Stimulated activated CD8-positive, alpha-beta memory T cell treated with anti-CD3 and anti-CD28 coated beads, Interleukin-12 subunit alpha, Interleukin-12 subunit beta, amount 100 ng/mL, for 4 hours (primary cell): Measurements from ENCODE around the gene FBXO24.
A peak's percentile ranks its signal among the peaks of the same experiment; 100 is the strongest.

Source experiments
- DNase-seq: peaks from one replicate; pipeline ENCODE4 v3.0.0-alpha.2; 2020; ENCODE audit warnings: low read depth

Gene FBXO24

DNA sequence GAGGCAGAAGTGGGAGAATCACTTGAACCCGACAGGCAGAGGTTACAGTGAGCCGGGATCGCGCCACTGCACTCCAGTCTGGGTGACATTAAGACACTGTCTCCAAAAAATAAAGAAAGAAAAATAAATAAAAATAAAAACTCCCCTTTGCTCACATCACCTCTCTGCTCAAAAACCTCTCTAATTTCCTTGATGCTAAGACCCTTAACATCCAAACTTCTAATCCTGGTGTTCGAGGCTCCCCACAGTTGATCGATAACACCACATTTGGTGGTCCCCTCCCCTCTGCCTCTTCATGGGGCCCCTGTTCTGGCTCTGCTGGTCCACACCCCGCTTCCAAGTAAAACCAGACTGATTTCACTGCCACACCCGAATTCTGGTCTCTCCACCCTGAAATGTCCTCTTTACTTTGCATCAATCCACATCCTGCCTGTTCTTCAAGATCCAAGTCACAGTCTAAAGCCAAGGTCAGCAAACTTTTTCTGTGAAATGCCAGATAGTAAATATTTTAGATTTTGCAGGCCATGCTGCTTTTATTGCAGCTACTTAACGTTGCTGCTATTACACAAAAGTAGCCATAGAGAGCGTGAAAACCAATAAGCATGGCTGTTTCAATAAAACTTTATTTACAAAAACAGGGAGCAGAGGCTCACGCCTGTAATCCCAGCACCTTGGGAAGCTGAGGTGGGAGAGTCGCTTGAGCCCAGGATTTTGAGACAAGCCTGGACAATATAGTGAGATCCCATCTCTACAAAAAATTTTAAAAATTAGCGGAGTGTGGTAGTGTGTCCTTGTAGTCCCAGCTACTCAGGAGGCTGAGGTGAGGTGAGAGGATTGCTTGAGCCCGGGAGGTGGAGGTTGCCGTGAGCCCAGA is 38.1 kb downstream of the FBXO24 start:
- DNase-seq = no peak

DNA sequence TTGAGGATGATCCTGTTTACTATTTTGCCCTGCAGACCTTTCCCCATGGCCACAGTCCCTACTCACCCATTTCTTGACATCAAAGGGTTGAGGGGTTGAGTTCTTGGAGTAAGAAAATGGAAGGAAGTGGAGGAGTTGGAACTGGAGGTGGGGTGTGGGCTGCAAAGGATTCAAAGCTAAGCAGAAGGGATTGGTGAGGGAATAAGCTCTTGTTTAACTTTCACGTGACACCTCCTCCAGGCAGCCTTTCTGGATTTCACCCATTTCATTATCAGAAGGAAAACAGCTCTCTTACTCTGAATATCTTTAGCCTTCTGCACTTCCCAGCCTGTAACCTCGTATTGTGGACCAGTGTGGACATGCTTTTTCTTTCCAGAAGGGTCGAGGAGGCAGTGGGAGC is 39.9 kb downstream of the FBXO24 start:
- no peak for DNase-seq

DNA sequence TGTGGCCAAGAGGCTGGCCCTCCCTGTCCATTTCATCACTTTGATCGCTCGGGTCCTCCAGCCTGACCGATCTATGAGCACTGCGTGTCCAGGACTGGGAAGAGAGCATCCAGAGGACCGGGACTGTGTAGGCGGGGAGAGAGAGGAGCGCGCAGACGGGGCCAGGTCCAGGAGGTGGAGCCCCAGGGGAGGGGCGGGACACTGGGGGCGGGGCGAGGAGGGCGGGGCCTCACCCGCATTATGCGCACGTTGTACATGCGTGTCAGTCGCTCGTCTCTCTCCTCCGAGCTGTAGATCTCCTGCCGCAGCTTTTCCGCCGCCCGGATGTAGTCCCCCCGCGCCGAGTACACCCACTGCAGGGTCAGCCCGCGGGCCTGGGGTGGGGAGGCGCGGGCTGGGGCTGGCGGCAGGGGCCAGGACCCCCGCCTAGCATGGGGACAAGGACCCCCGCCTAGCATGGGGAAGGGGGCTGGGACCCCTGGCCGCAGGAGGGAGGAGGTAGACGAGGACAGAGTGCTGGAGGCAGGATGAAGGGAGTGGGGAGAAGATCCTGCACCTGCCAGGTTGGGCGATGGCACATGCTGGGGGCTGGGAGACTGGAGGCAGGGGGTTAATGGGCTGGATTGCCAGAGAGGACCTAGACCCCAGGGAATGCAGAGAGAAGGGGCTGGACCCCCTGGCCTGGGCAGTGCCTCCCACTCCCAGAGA is 40.6 kb downstream of the FBXO24 start:
- DNase-seq = peak; percentile 78

DNA sequence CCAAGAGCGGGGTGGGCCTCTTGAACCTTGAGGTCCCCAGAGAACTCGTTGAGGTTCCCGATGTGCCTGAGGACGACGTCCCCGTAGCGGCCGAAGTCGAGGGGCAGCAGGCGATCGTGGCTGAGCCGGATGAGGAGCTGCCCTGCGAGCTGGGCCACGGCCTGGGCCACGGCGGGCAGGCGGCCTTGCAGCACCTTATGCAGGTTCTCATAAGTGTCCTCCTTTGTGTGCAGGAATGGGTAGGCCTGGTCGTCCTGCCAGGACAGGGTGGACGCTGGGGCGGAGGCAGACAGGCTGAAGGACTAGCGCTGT is 41.1 kb downstream of the FBXO24 start:
- no peak for DNase-seq

DNA sequence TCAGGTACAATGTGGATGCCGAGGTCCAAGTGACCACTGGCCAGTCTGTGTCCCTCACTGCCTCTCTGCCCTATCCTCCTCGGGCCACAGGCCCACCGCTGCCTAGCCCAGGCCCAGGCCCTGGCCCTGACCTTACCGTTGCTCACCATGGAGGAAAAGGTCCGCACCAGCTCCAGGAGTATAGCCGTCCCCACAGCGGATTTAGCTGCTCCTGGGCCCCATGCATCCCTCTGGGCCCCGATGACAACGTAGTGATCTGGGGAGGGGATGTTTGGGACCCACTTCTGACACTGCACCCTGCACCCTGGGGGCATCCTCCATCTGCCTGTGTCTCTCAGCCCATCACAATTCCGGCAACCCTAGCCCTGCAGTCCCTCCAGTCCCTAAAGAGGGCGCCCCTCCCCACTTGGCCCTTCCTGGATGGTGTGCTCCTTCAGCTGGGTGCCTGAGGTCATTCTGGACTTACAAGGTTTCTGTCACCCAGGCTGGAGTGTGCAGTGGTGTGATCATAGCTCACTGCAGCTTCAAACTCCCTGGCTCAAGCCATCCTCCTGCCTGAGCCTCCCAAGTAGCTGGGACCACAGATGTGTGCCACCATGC is 43.1 kb downstream of the FBXO24 start:
- no peak for DNase-seq

DNA sequence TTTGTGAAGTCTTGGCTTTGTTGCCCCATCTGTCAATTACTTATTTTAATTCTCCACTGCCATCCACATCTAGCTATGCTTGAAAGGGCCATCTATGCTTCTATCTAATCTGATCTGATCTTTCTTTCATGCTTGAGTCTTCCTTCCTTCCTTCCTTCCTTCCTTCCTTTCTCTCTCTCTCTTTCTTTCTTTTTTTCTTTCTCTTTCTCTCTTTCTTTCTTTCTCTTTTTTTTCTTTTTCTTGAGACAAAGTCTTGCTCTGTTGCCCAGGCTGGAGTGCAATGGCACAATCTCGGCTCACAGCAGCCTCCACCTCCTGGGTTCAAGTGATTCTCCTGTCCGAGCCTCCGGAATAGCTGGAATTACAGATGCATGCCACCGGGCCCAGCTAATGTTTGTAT is 43.9 kb downstream of the FBXO24 start:
- no peak for DNase-seq

DNA sequence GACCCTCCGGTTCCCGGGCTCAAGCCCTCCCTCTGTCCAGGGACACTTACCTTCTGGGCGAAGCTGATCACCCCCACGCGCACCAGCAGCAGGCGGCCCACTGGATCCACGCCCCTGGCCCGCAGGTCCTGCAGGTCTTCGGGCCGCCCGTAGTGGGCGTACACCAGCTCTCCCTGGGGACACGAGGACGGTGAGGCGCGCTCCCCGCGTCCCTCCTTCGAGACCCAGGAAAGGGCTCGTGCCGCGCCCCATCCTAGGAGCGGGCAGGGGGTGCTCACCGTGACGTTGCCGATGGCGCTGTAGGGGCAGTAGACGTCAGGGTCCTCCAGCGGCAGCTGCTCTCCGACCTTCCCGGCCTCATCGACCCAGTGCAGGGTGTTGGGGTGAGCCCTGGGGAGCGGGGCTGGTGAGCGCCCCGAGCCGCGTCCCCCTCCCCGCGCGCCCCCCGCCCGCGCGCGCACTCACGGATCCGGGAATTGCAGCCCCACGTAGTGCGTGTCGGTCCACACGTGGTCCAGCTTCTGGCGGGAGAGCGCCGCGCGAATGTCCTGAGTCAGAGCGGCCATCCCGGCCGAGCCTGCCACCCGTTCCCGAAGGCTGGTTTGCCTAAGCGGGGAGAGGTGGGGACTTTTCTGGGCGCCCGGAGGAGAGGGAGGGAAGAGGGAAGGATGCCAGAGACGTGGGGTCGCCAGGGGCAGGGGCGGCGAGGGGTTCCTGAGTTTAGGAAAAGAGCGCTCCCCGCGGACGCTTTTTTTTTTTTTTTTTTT is 47.0 kb downstream of the FBXO24 start:
- DNase-seq = peak; percentile 36

DNA sequence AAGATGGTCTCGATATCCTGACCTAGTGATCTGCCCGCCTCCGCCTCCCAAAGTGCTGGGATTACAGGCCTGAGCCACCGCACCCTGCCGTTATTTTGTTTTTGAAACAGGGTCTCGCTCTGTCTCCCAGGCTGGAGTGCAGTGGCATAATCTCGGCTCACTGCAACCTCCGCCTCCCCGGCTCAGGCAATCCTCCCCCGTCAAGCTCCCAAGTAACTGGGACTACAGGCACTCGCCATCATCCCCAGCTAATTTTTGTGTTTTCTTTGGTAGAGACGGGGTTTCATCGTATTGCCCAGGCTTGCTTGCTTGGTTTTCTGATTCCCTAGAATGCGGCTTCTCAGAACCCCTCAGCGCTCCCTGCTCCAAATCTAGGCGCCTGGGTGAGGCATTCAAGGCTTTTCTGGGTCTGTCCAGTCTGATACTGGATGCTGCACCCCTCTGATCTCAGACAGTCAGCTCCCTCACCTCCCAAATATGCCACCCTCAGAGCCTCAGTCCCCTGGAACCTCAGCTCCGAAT is 53.9 kb downstream of the FBXO24 start:
- DNase-seq = no peak

DNA sequence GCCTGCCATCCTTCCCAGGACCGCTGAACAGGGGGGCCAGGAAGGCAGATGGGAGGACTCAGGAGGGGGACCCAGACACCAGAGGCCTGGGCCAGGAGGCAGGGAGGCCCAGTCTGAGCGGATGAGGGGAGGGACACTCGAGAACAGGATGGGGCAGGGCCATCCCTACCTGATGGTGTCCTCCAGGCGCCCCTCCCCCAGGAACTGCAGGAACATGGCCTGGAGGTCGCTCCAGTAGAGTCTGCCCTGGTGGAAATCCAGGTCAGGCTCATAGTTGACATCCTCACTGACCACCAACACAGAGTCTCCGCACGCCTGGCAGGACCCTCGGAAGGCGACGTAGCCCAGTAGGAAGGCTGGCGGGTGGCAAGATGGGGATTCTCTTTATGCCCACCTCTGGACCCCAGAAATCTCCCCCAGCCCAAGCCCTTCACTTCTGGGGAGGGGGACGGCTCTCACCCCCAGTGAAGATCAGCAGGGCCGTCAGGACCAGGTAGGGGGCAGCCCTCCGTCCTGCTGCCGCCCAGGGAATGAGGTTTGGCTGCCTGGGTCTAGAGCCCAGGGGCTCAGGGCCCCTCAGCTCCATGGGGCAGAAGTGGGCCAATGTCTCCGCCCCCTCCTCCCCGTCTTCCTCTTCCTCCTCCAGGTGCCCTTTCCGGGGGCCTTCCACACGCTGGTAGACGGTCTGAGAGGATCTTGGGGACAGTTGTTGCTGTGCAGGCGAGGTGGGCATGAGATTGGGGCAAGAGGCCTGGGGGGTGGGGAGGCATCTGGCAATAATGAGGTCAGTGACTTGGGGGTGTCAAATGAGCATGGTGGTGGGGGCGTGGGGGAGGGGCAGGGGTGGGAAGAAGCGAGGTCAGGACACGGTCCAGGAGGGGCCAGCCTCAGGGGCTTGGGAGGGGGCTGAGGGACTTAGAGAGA is 54.7 kb downstream of the FBXO24 start:
- DNase-seq = no peak

DNA sequence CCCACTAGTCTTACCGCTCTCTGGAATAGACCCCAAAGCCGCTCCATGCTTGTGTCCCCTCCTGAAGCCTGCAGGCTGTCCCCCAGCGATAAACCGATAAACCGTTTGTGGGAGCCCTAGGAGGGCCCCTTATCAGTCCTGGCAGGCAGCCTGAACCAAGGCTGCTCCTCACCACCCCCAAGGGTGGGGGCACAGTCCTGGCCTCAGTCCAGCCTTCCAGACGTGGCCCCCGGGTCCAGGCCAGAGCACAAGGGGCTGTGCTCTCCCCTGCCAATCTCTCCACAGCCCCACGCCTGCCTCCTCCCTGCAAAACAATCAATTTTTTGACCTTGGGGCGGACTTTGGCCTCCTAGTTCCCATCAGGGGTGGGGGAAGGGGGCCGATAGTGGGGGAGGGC is 55.3 kb downstream of the FBXO24 start, which contains the start of gene TFR2:
Gene TFR2 (minus strand): TSS at position 90 of the 397 bp plus-strand sequence. CDS start 43 bp downstream, at position 47.
- no peak for DNase-seq

DNA sequence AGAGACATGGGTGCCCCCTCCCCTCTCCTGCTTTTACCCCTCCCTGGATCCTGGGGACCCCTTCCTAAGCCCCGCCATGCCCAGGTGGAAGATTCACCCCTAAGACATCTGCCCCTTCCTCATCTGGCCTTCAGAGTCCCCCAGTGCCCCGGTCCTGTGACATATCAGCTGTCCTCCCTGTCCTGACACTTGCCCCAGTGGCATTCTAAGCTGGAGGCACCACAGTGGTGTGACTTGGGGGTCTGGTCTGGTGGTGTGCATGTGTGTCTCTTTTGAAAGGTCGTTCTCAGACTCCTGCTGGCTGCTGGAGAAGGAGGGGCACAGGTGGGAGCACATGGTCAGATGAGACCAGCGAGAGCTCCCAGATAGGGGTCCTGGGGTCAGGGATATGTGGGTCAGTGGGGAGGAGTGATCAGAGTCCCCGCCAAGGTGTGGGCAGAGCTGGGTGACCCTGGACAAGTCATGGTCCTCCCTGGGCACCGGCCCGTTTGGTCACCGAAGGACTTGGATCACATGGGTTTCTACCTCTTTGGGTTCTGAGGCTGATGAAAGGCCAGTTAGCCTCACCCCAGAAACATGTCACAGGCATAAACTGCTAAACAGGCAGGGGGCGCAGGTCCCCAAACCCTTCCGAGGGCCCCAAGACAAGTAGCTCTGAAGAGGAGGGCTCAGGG is 55.9 kb downstream of the FBXO24 start:
- DNase-seq = no peak

DNA sequence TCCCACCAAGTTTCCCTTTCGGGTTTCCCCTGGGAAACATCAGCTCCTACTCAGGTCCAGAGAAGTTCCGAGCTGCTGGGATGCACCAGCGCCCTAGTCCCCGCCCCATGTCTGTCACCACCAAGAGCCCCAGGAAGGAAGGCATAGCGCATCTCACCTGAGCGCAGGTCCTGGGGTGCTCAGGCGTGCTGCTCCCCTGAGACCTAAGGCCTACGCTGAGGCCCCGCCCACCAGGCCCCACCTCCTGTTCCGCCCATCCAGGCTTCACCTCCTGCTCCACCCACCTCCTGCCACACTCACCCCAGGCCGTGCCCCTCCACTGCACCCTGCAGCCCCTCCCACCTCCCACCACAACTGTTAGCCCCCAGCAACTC is 56.4 kb downstream of the FBXO24 start:
- no peak for DNase-seq

DNA sequence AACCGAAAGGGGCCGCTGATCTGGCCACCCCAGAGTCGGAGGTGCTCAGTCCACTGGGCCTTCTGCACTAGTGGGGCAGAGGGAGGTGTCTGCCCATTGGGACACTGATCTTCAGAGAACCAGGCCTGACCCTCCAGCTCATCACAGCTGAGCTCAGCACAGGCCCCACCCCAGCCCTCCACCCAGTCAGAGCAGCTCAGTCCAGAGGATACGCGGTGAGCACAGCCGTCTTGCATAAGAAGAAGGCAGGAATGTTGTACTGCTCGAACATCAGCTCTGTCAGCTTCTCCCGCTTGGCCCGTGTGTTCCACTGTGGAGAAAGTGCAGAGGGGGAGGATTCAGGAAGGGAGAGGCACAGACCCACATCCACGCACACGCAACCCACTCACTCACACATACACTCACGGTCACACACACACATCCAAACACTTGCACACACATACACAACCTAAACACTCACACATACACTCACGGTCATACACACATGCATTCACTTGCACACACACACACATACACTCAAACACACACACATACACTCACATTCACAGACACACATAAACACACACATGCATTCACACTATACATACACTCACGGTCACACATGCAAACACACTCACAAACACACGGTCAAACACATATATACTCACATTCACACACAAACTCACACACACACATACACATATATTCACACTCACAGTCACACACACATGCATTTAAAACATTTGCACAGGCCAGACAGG is 63.9 kb downstream of the FBXO24 start:
- DNase-seq = no peak
